Amniotic epithelial cell (primary cell): ENCODE results near the gene AP3S2.
A peak's percentile ranks its signal among the peaks of the same experiment; 100 is the strongest.
"Not testable (repeated sequence)": the region's sequence is repeated elsewhere in the genome, so short reads cannot be mapped to it uniquely, and the experiment has no call there.

Experiments
- DNase-seq: peaks from one replicate; pipeline ENCODE4 v3.0.0-alpha.2; 2010; ENCODE audit warnings: low read depth

Gene AP3S2

GRCh38 chr15:89834465-89835175, 59.2 kb downstream of the AP3S2 start:
- not testable (repeated sequence) for DNase-seq

GRCh38 chr15:89833966-89834365, 59.8 kb downstream of the AP3S2 start:
- no peak for DNase-seq

- DNase-seq, result no peak
These were observed 63.2 kb downstream of the AP3S2 start for GRCh38 chr15:89830639-89831038.

GRCh38 chr15:89829616-89830440, 64.0 kb downstream of the AP3S2 start:
- no peak for DNase-seq

- DNase-seq, result no peak
These were observed 64.6 kb downstream of the AP3S2 start for GRCh38 chr15:89829161-89829560.

GRCh38 chr15:89828281-89829145, 65.3 kb downstream of the AP3S2 start:
- peak; percentile 75 for DNase-seq

DNA sequence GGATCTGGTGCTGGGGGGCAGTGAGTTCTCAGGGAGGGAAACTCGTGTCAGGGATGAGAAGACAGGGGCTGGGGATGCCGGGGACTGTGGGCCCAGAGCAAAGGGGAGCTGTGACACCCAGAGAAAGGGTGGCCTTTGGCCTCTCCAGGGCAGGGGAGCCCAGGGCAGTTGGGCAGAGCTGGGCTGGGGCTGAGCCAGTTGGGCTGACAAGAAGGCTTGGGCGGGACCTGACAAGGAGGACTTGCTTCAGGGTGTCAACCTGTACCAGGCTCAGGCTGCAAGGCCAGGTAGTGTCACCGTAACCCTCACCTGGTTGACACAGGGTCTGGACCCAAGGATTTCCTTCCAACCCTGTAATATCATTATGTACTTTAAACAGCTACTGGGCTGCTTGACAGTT, 66.0 kb downstream of the AP3S2 start:
- DNase-seq, result no peak

DNA sequence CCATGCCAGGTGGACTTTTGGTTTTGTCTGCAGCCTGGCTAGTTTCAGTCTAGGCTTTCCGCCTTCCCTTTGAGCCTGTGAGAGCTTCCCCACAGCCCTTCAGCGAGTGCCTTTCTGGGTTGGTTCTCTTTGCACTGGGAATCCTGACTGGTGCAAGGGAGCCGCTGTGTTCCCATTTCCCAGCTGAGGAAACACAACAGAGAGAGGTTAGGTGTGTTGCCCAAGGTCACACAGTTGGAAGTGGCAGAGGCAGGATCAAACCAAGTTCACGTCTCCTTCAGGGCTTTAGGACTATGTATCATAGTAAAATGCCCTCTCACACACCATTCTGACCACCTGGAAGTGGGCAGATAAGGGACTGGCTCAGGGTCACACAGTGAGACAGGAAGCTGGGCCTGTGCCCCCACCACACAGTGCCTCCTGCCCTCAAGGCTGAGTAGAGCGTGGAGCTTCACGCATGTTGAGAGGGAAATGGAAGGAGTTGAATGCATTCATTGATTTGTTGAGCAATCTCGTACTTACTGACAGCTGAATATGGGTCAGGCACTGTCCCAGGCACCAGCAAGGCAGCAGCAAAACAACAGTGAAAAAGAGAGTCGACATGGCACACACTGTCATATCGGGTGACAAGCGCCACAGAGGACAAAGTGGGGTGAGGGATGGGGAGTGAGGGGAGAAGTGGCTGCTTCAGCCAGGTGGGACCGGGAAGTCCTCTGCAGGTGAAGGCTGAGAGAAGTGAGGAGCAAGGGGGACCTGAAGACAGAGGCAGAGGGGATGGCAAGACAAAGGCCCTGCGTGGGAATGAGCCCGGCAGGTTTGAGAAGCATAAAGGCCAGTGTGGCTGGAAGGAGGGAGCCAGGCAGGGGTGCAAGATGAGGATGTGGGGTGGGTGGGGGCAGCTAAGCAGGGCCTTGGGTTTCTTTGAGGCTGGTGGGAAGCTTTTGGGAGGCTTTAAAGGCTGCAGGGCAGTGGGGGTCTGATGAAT, 66.8 kb downstream of the AP3S2 start:
- no peak for DNase-seq

DNA sequence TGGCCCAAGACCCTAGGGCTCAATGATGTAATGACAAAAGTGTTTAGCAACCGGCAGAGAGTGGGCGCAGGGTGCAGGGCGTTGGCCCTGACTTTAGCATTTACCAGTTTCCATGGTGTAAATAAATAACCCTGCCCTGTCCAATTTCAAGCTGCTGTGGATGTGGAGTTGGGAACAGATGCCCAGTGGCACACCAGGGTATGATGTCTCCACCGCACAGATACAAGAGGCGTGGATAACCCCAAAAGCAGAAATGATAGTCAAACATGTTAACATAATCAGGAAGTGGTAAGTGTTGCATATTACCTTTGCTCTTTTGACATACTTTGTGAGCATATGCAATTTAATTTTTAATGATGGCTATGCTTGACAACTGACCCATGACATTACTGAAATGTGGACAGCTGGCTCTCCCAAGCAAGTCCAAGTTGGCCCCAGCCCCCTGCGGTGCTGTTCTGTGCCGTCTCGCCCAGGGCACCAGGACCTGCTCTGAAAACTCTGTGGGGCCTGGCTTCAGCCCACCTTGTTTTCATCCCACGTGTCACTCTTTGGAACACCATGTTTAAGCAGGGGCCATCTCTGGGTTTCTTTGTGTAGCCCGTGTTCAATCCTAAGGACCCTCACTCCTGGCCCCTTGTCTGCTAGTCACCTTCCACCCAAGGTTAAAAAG, 68.4 kb downstream of the AP3S2 start:
- no peak for DNase-seq

GRCh38 chr15:89824607-89824867, 69.3 kb downstream of the AP3S2 start:
- DNase-seq, result no peak

GRCh38 chr15:89823836-89824606, 69.8 kb downstream of the AP3S2 start:
- DNase-seq, result no peak

DNA sequence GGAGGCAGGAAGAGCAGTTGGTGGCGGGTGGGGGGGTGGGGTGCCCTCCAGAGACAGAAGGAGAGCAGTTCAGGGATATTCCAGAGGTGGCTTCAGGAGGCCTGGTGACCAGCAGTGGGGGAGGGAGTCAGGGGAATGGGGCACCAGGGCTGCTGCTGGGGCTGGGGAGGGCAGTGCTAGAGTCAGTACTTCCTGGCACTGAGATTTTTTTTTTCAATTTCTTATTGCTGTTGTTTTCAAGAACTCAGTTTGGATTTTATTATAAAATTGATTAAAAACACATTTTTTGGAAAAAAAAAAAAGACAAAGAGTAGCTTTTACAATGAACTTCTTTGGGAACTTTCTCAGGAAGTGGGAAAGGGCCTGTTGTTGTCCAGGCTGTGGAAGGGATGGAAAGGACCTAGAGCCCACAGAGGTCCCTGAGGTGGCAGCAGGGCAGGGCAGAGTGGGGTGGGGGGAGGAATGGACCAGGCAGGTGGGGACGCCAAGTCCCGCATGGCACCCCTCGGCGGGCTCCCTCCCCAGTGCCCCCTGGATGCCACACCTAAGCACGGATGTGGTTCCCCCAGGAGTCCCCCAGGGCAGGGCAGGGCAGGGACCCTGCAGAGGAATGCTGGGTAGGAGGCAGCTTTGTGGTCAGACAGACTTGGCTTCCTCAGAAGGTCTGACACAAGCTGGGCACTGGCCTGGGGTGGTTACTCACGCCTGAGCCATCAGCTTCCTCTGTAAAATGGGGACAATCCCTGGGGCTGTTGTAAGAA, 70.7 kb downstream of the AP3S2 start:
- DNase-seq, result peak; percentile 17

DNA sequence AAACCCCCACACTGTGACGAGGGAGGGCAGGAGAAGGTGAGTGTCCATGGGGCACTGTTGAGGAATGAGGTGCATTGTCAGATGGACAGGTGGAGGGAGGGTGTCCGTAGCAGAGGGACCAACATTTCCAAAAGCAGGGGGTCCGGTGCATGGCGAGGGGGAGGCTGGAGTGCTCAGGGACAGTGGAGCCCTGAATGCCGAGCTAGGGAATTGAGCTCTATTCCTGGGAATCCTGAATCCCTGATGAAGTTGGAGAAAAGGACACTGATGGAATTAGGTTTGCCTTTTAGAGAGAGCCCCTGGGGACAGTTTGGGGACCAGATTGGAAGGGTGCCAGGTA, 71.2 kb downstream of the AP3S2 start:
- no peak for DNase-seq

- DNase-seq, result no peak
These were observed 71.8 kb downstream of the AP3S2 start for GRCh38 chr15:89822026-89822425.

GRCh38 chr15:89820666-89821611, 72.9 kb downstream of the AP3S2 start:
- DNase-seq, result no peak

DNA sequence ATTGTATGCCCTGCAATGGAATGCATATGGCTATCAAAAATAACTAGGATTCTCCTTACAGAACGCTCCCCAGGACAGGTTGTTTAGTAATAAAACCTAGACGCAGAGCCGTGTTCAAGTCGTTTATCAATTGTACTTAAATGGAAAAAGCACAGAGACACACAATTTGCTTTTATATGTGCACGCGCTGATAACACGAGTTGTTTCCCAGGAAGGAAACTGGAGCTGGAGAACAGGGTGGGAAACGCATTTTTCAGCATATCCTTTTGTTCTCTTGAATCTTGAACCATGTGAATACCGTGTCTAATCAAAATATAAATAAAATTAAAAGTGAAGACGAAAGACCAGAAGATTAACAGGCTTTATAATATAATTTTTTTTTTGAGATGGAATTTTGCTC, 75.5 kb downstream of the AP3S2 start:
- DNase-seq, result no peak

DNA sequence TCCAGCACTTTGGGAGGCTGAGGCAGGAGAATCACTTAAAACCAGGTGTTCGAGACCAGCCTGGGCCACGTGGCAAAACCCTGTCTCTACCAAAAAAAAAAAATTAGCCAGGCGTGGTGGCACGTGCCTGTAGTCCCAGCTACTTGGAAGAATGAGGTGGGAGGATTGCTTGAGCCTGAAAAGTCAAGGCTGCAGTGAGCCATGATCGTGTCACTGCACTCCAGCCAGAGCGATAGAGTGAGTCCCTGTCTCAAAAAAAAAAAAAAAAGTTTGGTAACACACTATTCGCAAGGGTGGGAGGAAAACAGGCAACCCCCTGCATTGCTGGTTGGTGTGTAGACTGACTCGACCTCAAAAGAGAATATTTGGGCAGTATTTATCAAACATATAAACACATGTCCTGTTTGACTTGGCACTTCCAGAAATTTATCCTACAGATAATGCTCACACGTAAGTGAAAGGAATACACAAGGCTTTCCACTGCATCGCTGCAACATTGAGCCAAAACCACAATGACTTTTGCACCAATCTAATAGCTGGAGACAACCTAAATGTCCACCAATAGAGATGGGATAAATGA, 76.0 kb downstream of the AP3S2 start:
- DNase-seq, result no peak

- no peak for DNase-seq
These were observed 78.0 kb downstream of the AP3S2 start for GRCh38 chr15:89815769-89816168.
